ENCODE data around the gene TDP2.

GRCh38 chr6:24632573-24632972, 34.1 kb downstream of the TDP2 start:
- TF ChIP-seq, protein P1, sequence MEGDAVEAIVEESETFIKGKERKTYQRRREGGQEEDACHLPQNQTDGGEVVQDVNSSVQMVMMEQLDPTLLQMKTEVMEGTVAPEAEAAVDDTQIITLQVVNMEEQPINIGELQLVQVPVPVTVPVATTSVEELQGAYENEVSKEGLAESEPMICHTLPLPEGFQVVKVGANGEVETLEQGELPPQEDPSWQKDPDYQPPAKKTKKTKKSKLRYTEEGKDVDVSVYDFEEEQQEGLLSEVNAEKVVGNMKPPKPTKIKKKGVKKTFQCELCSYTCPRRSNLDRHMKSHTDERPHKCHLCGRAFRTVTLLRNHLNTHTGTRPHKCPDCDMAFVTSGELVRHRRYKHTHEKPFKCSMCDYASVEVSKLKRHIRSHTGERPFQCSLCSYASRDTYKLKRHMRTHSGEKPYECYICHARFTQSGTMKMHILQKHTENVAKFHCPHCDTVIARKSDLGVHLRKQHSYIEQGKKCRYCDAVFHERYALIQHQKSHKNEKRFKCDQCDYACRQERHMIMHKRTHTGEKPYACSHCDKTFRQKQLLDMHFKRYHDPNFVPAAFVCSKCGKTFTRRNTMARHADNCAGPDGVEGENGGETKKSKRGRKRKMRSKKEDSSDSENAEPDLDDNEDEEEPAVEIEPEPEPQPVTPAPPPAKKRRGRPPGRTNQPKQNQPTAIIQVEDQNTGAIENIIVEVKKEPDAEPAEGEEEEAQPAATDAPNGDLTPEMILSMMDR (IDR thresholded peaks at IDR 0.05; ENCODE audit: insufficient read depth, low read depth, low read length): no peak
- TF ChIP-seq EZH2 (IDR thresholded peaks at IDR 0.05; ENCODE audit: insufficient read depth, low read length): no peak

All from astrocyte (in vitro differentiated cells and primary cell).